D721Med (cell line): ENCODE data around the gene ARHGEF10L.

ENCODE experiments used
- DNase-seq: peaks from one replicate; pipeline ENCODE4 v3.0.0; 2011; ENCODE audit warnings: low spot score; ENCODE audit not compliant: insufficient read length
- FAIRE-seq: peaks from 2 replicates; lab custom pipeline; 2011; peaks lifted over from hg19 to GRCh38; lab: Jason Lieb, UNC
- TF ChIP-seq, protein P1 (sequence below): IDR thresholded peaks from 2 replicates; pipeline ENCODE4 v1.5.1; 2012; ENCODE audit warnings: mild to moderate bottlenecking, control low read depth; ENCODE audit not compliant: insufficient read depth; ENCODE audit errors: missing control alignments

ARHGEF10L gene

DNA sequence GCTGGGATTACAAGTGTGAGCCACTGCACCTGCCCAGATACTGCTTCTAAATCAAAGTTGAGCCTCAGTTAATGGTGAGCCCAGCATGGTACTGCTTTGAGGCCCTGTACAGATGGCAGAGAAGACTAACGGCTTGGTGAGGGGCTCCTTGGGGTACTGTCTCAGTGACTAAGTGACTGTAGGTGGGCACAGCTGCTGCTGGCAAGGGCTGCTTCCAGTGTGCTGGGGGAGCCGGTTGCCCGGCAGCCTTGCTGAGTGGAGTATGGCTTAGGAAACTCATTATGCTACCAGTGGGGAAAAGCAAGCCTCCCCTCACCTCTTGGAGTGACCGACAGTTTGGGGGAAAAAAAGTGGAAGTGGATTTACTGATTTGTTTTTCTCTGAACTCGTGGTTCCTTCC lies 23.6 kb upstream of the ARHGEF10L start:
- TF ChIP-seq, protein P1, sequence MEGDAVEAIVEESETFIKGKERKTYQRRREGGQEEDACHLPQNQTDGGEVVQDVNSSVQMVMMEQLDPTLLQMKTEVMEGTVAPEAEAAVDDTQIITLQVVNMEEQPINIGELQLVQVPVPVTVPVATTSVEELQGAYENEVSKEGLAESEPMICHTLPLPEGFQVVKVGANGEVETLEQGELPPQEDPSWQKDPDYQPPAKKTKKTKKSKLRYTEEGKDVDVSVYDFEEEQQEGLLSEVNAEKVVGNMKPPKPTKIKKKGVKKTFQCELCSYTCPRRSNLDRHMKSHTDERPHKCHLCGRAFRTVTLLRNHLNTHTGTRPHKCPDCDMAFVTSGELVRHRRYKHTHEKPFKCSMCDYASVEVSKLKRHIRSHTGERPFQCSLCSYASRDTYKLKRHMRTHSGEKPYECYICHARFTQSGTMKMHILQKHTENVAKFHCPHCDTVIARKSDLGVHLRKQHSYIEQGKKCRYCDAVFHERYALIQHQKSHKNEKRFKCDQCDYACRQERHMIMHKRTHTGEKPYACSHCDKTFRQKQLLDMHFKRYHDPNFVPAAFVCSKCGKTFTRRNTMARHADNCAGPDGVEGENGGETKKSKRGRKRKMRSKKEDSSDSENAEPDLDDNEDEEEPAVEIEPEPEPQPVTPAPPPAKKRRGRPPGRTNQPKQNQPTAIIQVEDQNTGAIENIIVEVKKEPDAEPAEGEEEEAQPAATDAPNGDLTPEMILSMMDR = no peak
- FAIRE-seq (no peak), DNase-seq (no peak)

DNA sequence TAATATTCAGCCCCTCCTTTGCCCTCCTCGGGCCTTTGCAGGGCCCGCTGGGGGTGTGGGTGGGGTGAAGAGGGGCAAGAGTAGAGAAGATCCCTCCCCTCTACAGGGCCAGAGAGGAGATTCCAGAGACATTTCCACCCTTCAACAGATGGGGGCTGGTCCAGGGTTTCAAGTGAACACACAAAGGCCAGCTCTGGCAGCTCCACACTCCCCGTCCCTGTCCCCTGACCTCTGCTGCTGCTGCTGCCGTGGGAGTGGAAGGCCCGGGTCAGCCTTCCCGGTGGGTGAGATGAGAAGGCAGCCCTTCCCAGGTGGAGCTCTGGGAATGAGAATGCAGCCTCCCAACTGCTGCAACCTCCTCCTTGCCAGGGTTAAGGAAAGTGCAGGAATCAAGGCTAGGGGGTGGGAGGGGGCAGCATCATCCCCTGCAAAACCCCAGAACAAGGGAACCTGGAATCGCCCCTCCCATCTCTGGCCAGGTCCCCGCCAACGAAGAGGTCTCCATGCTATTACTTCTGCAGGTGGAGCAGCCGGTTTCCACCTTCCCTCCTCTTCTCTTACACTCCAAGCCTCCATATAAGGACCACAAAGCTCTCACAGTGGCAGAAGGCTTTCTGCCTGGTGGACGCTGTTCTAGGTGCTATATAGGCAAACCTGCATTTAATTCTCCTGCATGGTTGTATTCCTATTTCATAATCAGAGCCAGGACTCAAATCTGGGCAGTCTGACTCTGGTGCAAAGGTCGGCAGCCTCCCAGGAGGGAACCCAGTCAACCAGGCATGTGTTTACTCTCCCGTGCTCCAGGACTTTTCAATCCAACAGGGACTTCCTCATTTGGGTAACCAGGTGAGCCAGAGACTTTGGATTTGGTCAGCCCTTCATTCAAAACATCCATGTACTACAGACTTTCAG lies 22.9 kb upstream of the ARHGEF10L start:
- DNase-seq = no peak
- no peak for FAIRE-seq
- TF ChIP-seq, protein P1 = no peak

DNA sequence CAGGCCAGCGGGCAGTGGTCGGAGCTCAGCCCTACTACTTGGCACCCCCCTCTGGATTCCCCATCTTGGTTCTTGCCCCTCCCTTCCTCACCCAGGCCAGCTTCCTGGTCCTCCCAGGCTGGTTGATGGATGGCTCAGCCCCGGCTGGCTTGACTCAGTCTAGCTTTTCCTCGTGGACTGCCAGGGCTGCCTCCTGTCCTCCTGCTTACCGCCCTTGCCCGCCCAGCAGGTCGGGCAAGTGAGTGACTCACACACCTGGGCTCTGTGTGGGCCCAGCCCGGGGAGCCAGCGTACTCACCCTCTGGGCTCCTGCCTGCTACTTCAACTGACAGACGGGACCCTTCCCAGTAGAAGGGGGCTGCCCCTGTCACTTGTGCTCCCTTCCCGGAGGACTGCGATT lies 19.5 kb upstream of the ARHGEF10L start:
- TF ChIP-seq, protein P1 = no peak
- no peak for FAIRE-seq
- DNase-seq = no peak

DNA sequence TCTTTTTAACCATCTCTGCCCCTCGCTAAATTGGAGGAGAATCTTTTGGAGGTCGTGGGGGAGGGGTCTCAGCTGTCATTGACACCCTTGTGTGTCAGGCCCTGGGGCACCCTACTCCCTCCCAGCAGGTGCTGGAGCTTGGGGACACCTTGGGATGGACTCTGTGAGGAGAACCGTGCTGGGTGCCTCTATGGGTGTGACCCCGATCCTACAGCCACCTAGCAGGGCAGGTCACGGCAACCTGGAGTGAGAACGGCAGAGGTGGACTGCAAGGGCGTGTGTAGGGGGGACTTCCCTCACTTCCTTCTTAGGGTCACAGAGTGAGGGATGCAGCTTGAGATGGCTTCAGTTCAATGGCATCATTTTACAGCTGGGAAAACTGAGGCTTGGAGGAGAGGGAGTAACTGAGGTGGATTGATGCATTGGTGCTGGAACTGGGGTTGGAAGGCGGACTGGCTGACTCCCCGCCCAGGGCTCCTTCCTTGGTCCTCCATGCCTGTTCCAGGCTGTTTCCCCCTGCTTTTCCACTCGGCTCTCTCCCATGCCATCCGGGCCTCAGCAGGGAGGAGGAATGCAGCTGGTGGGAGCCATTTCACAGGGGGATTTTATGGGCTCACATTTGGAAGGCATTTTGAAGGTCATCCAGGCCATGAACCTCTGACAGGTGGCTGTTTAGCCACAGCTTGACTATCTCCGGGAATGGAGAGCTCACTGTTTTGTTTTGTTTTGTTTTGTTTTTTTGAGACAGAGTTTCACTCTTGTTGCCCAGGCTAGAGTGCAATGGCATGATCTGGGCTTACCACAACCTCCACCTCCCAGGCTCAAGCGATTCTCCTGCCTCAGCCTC lies 18.8 kb upstream of the ARHGEF10L start:
- DNase-seq (no peak), FAIRE-seq (no peak)
- TF ChIP-seq, protein P1 = no peak

DNA sequence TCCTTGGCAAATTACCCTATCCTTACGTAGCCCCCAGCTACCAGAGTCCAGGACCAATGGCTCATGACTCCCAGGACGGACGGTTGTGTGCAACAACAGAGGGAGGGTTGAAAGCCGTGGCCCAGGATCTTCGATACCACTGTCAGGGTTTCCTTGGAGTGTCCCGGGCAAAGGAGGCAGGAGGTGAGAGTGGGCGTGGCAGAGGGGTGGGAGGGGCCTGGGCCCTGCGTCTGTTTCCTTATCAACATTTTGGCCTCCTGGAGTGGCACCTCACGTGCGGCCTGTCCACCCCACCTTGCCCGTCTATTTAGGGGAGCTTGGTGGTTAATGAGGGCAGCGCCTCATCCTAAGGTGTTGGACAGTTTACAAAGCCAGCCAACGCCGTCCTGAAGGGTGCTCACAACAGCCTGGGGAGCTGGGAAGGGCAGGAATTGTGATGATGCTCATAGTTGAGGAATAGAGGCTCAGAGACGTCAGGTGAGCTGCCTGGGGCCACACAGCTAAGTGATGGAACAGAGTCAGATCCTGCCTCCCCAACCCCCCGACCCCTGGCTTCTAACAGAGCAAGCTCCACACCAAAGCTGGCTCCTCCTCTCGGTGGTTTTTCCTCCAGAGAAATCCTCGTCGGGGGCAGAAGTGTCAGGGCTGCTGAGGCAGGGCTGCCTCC lies 17.4 kb upstream of the ARHGEF10L start:
- FAIRE-seq (no peak), DNase-seq (no peak)
- TF ChIP-seq, protein P1 = no peak

DNA sequence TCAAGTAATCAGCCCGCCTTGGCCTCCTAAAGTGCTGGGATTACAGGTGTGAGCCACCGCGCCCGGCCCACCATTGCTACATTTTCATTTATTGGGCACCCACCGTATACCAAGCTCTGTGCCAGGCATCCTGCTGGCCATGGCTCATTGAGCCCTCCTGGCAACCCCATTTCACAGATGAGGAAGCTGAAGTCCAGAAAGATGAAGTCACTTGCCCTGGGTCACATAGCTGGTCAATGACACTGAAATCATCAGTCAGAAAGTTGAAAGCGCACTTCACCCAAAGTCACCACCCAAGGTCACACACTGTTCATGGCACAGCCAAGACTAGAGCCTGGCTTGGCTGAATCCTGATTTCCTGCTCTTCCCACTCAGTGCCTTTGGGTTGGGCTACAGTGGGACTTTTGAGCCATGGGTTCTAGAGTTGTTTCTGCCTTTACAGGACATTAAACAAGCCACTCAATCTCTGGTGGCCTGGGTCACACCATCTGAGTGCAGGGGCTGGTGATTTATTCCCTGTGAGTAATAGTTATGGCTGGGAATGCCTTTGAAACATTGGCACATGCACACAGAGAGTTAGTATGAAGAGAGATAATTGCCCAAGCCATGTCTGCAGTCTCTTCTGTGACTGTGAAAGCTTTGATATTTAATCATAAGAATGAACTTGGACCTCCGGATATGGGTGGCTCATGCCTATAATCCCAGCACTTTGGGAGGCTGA lies 16.0 kb upstream of the ARHGEF10L start:
- DNase-seq (no peak), FAIRE-seq (no peak)
- TF ChIP-seq, protein P1 = no peak
